GM23338 (cell line): Measurements from ENCODE around the gene LRBA. TPM values are rescaled to one million over a fixed set of nuclear protein-coding genes. Genes with fewer than 3 reads are reported as not detected.
A peak's percentile ranks its signal among the peaks of the same experiment; 100 is the strongest.

Source experiments
- ATAC-seq: fragments of 200-7000 bp; cut with Tn5 transposase; 3 replicates; pipeline ENCODE4 v1.9.1; 2020
- DNase-seq: peaks from one replicate; pipeline ENCODE4 v3.0.0-alpha.2; 2015; ENCODE audit warnings: low spot score
- H2AFZ ChIP-seq: fragments of 200-600 bp; sonication (generic); 2 replicates; pipeline ENCODE4 v1.8.0; 2016; ENCODE audit warnings: antibody characterized with exemption, mild to moderate bottlenecking, moderate library complexity
- H3F3A ChIP-seq: fragments of 200-600 bp; sonication (generic); replicated peaks from 2 replicates; pipeline ENCODE4 v1.8.0; 2017; ENCODE audit warnings: antibody characterized with exemption, mixed run types, low read depth
- H3K27ac ChIP-seq: fragments of 200-600 bp; sonication (generic); 2 replicates; pipeline ENCODE4 v1.6.1; 2016; ENCODE audit warnings: low read depth
- H3K27me3 ChIP-seq: fragments of 200-600 bp; sonication (generic); 2 replicates; pipeline ENCODE4 v1.8.0; 2016; ENCODE audit warnings: mild to moderate bottlenecking, mixed run types, moderate library complexity; ENCODE audit not compliant: insufficient read depth
- H3K36me3 ChIP-seq: fragments of 200-600 bp; sonication (generic); 2 replicates; pipeline ENCODE4 v1.8.0; 2016; ENCODE audit warnings: mild to moderate bottlenecking; ENCODE audit not compliant: insufficient read depth
- H3K4me1 ChIP-seq: fragments of 200-600 bp; sonication (generic); 2 replicates; pipeline ENCODE4 v1.8.0; 2016; ENCODE audit warnings: mild to moderate bottlenecking, moderate library complexity; ENCODE audit not compliant: insufficient read depth
- H3K4me2 ChIP-seq: fragments of 200-600 bp; sonication (generic); 2 replicates; pipeline ENCODE4 v1.7.1; 2017; ENCODE audit warnings: mixed run types
- H3K4me3 ChIP-seq: fragments of 200-600 bp; sonication (generic); 2 replicates; pipeline ENCODE4 v1.6.1; 2016; ENCODE audit warnings: mixed run types
- H3K79me2 ChIP-seq: fragments of 200-600 bp; sonication (generic); replicated peaks from 2 replicates; pipeline ENCODE4 v1.8.0; 2017; ENCODE audit warnings: mild to moderate bottlenecking; ENCODE audit not compliant: insufficient read depth
- H3K9me2 ChIP-seq: fragments of 200-600 bp; sonication (generic); 2 replicates; pipeline ENCODE4 v1.8.0; 2017; ENCODE audit not compliant: insufficient read depth
- H4K20me1 ChIP-seq: fragments of 200-600 bp; sonication (generic); replicated peaks from 2 replicates; pipeline ENCODE4 v1.8.0; 2017; ENCODE audit warnings: mild to moderate bottlenecking; ENCODE audit not compliant: insufficient read depth
- H3K27ac Mint-ChIP-seq: 2 replicates; pipeline ENCODE4 v1.8.0; 2020; ENCODE audit warnings: inconsistent platforms, mild to moderate bottlenecking, moderate library complexity, mixed read lengths
- H3K27me3 Mint-ChIP-seq: 3 replicates; pipeline ENCODE4 v1.8.0; 2022; ENCODE audit warnings: low read depth, mild to moderate bottlenecking, moderate library complexity, mixed read lengths, inconsistent platforms; ENCODE audit not compliant: insufficient read depth, poor library complexity
- H3K36me3 Mint-ChIP-seq: 3 replicates; pipeline ENCODE4 v1.8.0; 2021; ENCODE audit warnings: low read depth, mild to moderate bottlenecking, inconsistent platforms, moderate library complexity, mixed read lengths
- H3K4me1 Mint-ChIP-seq: 3 replicates; pipeline ENCODE4 v1.8.0; 2020; ENCODE audit warnings: mild to moderate bottlenecking, inconsistent platforms, mixed read lengths
- H3K4me3 Mint-ChIP-seq: 3 replicates; pipeline ENCODE4 v1.8.0; 2021; ENCODE audit warnings: moderate library complexity, mild to moderate bottlenecking, inconsistent platforms, mixed read lengths
- H3K9me3 Mint-ChIP-seq: 3 replicates; pipeline ENCODE4 v1.8.0; 2020; ENCODE audit warnings: moderate library complexity, mild to moderate bottlenecking, inconsistent platforms, mixed read lengths
- CREB1 ChIP-seq: fragments of 250-450 bp; sonication (Bioruptor Pico); IDR thresholded peaks from 2 replicates; pipeline ENCODE4 v1.5.0; 2020; ENCODE audit warnings: low read depth, mild to moderate bottlenecking, moderate library complexity
- CTCF ChIP-seq, 2 experiments: fragments of 200-600 bp in 1 of 2; sonication (generic) in 1 of 2; conservative IDR thresholded peaks; 2 replicates each; pipeline versions ENCODE4 v1.5.1 to v1.6.1; 2016 to 2017; ENCODE audit warnings: antibody characterized with exemption in 2 of 2, low read depth in 2 of 2, mild to moderate bottlenecking in 2 of 2, moderate library complexity in 1 of 2
- EZH2 ChIP-seq: fragments of 200-600 bp; sonication (generic); IDR thresholded peaks from one replicate; pipeline ENCODE4 v1.8.0; 2017; ENCODE audit warnings: antibody characterized with exemption, mild to moderate bottlenecking, low read depth; ENCODE audit not compliant: unreplicated experiment
- EZH2phosphoT487 ChIP-seq: fragments of 200-600 bp; sonication (generic); IDR thresholded peaks from one replicate; pipeline ENCODE4 v1.8.1; 2018; ENCODE audit warnings: antibody characterized with exemption; ENCODE audit not compliant: unreplicated experiment
- JUNB ChIP-seq: IDR thresholded peaks from one replicate; pipeline ENCODE4 v1.6.1; 2016; ENCODE audit warnings: antibody characterized with exemption; ENCODE audit not compliant: unreplicated experiment
- NANOG ChIP-seq: IDR thresholded peaks from 2 replicates; pipeline ENCODE4 v1.6.1; 2016; ENCODE audit warnings: antibody characterized with exemption, borderline replicate concordance
- POLR2AphosphoS5 ChIP-seq: IDR thresholded peaks from 2 replicates; pipeline ENCODE4 v1.6.1; 2016; ENCODE audit warnings: antibody characterized with exemption, low read depth
- REST ChIP-seq: IDR thresholded peaks from one replicate; pipeline ENCODE4 v1.6.1; 2018; ENCODE audit warnings: antibody characterized with exemption; ENCODE audit not compliant: unreplicated experiment
- STAT1 ChIP-seq: IDR thresholded peaks from one replicate; pipeline ENCODE4 v1.6.1; 2016; ENCODE audit warnings: antibody characterized with exemption; ENCODE audit not compliant: unreplicated experiment
- ZNF114 ChIP-seq: fragments of 250-450 bp; sonication (Bioruptor Pico); IDR thresholded peaks from 2 replicates; pipeline ENCODE4 v1.5.0; 2020; ENCODE audit warnings: mild to moderate bottlenecking, moderate library complexity
- ZNF331 ChIP-seq: fragments of 250-450 bp; sonication (Bioruptor Pico); IDR thresholded peaks from 2 replicates; pipeline ENCODE4 v1.5.0; 2020; ENCODE audit warnings: low read depth, mild to moderate bottlenecking, moderate library complexity
- ZNF462 ChIP-seq: fragments of 250-450 bp; sonication (Bioruptor Pico); IDR thresholded peaks from 2 replicates; pipeline ENCODE4 v1.5.0; 2020; ENCODE audit warnings: mild to moderate bottlenecking, moderate library complexity
- polyA plus RNA-seq: library from polyadenylated mRNA; unstranded; fragments of >200 nt; fragmentation: Nextera tagmentation; extraction: Ambion mirVana; gene quantifications from 2 replicates; pipeline ENCODE4 v1.2.1, GENCODE V29; 2016
- total RNA-seq: library from RNA; depleted of rRNA; stranded (reverse); fragments of >200 nt; shearing (Covaris generic); gene quantifications from 2 replicates; pipeline ENCODE4 v1.2.3, GENCODE V29; 2014
- TF ChIP-seq, protein P1 (sequence below): IDR thresholded peaks from 2 replicates; pipeline ENCODE4 v1.6.1; 2016; ENCODE audit warnings: antibody characterized with exemption

LRBA gene
- total and polyA plus RNA-seq, 2 experiments from 2014 or later = 23.3 to 126 TPM

- no peak for TF ChIP-seq EZH2
- no peak for TF ChIP-seq JUNB
- TF ChIP-seq, protein P1, sequence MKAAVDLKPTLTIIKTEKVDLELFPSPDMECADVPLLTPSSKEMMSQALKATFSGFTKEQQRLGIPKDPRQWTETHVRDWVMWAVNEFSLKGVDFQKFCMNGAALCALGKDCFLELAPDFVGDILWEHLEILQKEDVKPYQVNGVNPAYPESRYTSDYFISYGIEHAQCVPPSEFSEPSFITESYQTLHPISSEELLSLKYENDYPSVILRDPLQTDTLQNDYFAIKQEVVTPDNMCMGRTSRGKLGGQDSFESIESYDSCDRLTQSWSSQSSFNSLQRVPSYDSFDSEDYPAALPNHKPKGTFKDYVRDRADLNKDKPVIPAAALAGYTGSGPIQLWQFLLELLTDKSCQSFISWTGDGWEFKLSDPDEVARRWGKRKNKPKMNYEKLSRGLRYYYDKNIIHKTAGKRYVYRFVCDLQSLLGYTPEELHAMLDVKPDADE = no peak
- TF ChIP-seq ZNF114 (CRISPR knock-in tag) = no peak
- no peak for TF ChIP-seq EZH2phosphoT487
- TF ChIP-seq STAT1 = no peak
- TF ChIP-seq REST = no peak
- peak; percentile 81 for TF ChIP-seq POLR2AphosphoS5
- TF ChIP-seq NANOG = no peak
- no peak for TF ChIP-seq CTCF (conservative IDR thresholded peaks at IDR 0.05; ENCODE audit: low read depth in 2 of 2)
- peak; percentile 66 for TF ChIP-seq CREB1 (CRISPR knock-in tag)
- TF ChIP-seq ZNF462 (CRISPR knock-in tag) = no peak
- TF ChIP-seq ZNF331 (CRISPR knock-in tag) = no peak
- peaks cover 19% of the 10 kb centered on the region for H3K4me1 Mint-ChIP-seq
- Histone ChIP-seq H3F3A (0 out of 2 replicates have a peak, but pooled peaks cover 4% of the 10 kb centered on the region), H3K27me3 (no peaks in the 10 kb centered on the region), H3K36me3 (no peaks in the 10 kb centered on the region), H3K9me2 (no peaks in the 10 kb centered on the region), H3K79me2 (peaks cover 43% of the 10 kb centered on the region), H4K20me1 (peaks cover 20% of the 10 kb centered on the region), H3K27ac (peak overlapping the region; percentile 96), H3K4me2 (peak overlapping the region; percentile 82), H3K4me3 (peak overlapping the region; percentile 67), H3K4me1 (peaks cover 15% of the 10 kb centered on the region), H2AFZ (peak overlapping the region; percentile 94; the same call in 1 of the 2 replicates)
- H3K36me3 Mint-ChIP-seq = peaks cover 9% of the 10 kb centered on the region; the same call in 2 of the 3 replicates
- H3K4me3 Mint-ChIP-seq = peak overlapping the region; percentile 100
- peak overlapping the region; percentile 99 for H3K27ac Mint-ChIP-seq
- ATAC-seq (peak; percentile 78), DNase-seq (peak; percentile 91)
- H3K9me3 Mint-ChIP-seq = no peaks in the 10 kb centered on the region
- peaks cover 10% of the 10 kb centered on the region for H3K27me3 Mint-ChIP-seq
These were observed 619 bp upstream of the LRBA start for GRCh38 chr4:151015459-151016347.
